HFFc6 (cell line): Measurements from ENCODE around the gene NFIA. TPM values are rescaled to one million over a fixed set of nuclear protein-coding genes. Genes with fewer than 3 reads are reported as not detected.

Experiments used
- DNase-seq: peaks from one replicate; pipeline ENCODE4 v3.0.0-alpha.2; 2018
- H3K27ac Mint-ChIP-seq: 2 replicates; pipeline ENCODE4 v1.8.0; 2020; ENCODE audit warnings: mild to moderate bottlenecking, mixed read lengths
- H3K27me3 Mint-ChIP-seq: 2 replicates; pipeline ENCODE4 v1.8.0; 2021; ENCODE audit warnings: mild to moderate bottlenecking, moderate library complexity, mixed read lengths; ENCODE audit not compliant: insufficient read depth
- H3K36me3 Mint-ChIP-seq: 2 replicates; pipeline ENCODE4 v1.8.0; 2021; ENCODE audit warnings: low read depth, mixed read lengths
- H3K4me1 Mint-ChIP-seq: 2 replicates; pipeline ENCODE4 v1.8.0; 2020; ENCODE audit warnings: low read depth, mixed read lengths
- H3K4me3 Mint-ChIP-seq: 2 replicates; pipeline ENCODE4 v1.8.0; 2020; ENCODE audit warnings: mild to moderate bottlenecking, moderate library complexity, mixed read lengths
- H3K9me3 Mint-ChIP-seq: 2 replicates; pipeline ENCODE4 v1.8.0; 2020; ENCODE audit warnings: mild to moderate bottlenecking, mixed read lengths
- total RNA-seq, 6 experiments: library from RNA; stranded (reverse); fragmentation: NEBNext Ultra II Directional; extraction: Animal tissue kit (Norgen Biotek cat#: 25700); gene quantifications; 2 replicates in 1 of 6; 3 replicates in 5 of 6; pipeline ENCODE4 v1.2.3, GENCODE V29; 2021
- TF ChIP-seq, protein P1 (sequence below): fragments of 200-600 bp; sonication (generic); IDR thresholded peaks from 2 replicates; pipeline ENCODE4 v1.5.0; 2021; ENCODE audit warnings: antibody characterized with exemption, mild to moderate bottlenecking

NFIA gene
- total RNA-seq, 6 experiments from 2014 or later = 8.5 to 11.3 (median 10.4) TPM

DNA sequence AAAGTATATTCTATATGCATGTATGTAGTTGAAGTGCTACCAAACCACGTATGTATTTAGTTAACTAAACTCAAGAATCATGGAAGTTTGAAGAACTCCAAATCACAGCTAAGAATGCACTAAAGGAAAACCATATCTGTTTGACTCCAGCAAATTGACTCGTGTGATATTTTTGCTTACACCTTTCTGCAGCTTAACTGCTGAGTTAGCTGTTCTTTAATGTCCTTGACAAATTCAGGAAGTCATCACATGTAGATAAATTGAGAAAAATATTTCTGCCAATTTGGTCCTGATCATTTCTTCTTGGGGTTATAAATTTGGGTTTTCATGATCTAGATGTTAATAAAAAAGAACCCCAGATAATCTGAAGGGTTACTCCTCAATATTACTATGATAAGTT lies 83.0 kb downstream of the NFIA start:
- TF ChIP-seq, protein P1, sequence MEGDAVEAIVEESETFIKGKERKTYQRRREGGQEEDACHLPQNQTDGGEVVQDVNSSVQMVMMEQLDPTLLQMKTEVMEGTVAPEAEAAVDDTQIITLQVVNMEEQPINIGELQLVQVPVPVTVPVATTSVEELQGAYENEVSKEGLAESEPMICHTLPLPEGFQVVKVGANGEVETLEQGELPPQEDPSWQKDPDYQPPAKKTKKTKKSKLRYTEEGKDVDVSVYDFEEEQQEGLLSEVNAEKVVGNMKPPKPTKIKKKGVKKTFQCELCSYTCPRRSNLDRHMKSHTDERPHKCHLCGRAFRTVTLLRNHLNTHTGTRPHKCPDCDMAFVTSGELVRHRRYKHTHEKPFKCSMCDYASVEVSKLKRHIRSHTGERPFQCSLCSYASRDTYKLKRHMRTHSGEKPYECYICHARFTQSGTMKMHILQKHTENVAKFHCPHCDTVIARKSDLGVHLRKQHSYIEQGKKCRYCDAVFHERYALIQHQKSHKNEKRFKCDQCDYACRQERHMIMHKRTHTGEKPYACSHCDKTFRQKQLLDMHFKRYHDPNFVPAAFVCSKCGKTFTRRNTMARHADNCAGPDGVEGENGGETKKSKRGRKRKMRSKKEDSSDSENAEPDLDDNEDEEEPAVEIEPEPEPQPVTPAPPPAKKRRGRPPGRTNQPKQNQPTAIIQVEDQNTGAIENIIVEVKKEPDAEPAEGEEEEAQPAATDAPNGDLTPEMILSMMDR = no peak
- H3K4me1 Mint-ChIP-seq = peaks cover 49% of the 10 kb centered on the region
- H3K27ac Mint-ChIP-seq = no peak overlapping the region
- no peaks in the 10 kb centered on the region for H3K9me3 Mint-ChIP-seq
- no peaks in the 10 kb centered on the region for H3K27me3 Mint-ChIP-seq
- H3K4me3 Mint-ChIP-seq = no peak overlapping the region
- no peak for DNase-seq
- H3K36me3 Mint-ChIP-seq = no peaks in the 10 kb centered on the region

DNA sequence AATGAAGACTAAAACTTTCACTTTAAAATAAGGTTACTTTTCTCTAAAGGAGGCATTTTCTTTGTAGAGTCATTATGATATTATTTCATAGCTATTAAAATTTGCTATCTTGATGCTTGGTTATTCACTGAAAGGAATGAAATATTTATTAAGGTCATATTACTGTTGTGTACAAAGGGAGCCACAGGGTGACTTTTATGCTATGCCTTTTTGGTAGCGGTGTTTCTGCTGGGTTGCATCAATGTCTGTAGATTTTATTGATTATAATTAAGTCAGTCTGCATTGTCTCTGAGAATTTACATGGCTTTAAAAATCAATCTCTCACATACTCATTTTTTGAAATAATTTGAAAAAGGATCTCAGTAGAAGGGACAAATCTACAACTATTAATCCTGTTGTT lies 84.9 kb downstream of the NFIA start:
- no peak overlapping the region for H3K4me3 Mint-ChIP-seq
- TF ChIP-seq, protein P1 = no peak
- no peaks in the 10 kb centered on the region for H3K36me3 Mint-ChIP-seq
- H3K4me1 Mint-ChIP-seq = peaks cover 57% of the 10 kb centered on the region
- no peak overlapping the region for H3K27ac Mint-ChIP-seq
- H3K9me3 Mint-ChIP-seq = no peaks in the 10 kb centered on the region
- DNase-seq = no peak
- no peaks in the 10 kb centered on the region for H3K27me3 Mint-ChIP-seq

DNA sequence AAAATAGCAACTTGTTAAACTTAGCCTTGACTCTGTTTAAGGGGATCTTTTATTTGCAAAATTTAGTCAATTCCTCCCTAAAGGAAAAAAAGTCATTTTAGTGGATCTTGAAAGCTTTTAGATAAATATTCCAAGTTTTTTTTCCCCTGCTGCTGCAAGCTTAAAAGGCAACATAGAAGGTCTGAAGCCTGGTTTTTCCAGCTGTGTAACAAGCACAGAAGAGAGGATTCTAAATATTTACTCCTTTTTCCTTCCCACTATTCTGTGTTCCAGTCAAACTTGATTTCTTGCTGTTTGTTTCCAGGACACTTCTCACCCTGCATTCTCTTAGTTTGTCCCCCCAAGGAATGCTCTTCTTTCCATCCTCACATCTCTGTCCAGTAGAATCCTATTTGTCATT lies 86.7 kb downstream of the NFIA start:
- TF ChIP-seq, protein P1 = no peak
- Mint-ChIP-seq H3K36me3 (no peaks in the 10 kb centered on the region), H3K27me3 (no peaks in the 10 kb centered on the region), H3K27ac (no peak overlapping the region), H3K9me3 (no peaks in the 10 kb centered on the region), H3K4me3 (no peak overlapping the region), H3K4me1 (peaks cover 44% of the 10 kb centered on the region)
- no peak for DNase-seq

- Mint-ChIP-seq H3K4me3 (no peak overlapping the region), H3K27me3 (no peaks in the 10 kb centered on the region), H3K4me1 (peaks cover 38% of the 10 kb centered on the region), H3K27ac (no peak overlapping the region), H3K36me3 (no peaks in the 10 kb centered on the region), H3K9me3 (no peaks in the 10 kb centered on the region)
- TF ChIP-seq, protein P1 = no peak
- DNase-seq = no peak
Observed at GRCh38 chr1:61169634-61170033, 87.3 kb downstream of the NFIA start.

DNA sequence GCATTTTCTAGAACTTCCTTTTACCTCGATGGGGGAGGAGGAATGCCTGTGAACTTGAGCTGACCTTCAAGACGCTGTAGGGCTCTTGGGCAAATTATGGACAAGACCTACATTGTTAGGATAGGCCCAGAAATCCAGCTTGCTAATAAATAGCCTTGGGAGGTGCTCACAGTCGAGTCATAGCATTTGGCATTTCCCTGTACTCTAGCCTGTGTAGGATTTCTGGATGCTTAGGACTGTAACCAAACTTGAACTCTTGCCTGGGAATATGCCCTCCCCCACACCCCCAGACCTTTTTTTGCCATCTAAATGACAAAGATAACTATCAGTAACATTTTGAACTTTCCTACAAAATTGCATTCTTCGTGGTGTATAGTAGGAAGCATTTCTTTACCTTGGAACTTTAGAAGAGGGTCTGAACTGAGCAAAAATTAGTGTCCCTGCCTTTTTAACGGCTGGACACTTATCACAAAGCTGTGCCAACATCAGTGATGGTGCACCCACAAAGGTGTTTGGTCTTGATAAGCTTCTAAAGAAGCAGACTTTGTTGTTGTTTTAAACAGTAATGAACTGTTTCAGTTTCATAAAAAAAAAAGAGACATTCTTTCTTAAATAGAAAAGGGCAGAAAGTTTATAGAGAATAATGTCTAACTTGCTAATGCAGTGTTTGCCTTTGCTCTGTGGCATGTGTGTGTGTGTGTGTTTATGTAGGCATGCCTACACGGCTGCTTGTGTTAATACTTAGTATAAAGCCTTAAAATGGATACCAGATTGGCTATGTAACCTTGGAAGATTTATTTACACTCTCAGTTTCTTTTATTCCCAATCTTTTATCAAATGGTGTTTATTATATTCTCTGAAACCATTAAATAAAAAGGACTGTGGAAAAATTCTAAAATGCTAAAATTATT lies 88.2 kb downstream of the NFIA start:
- peak; percentile 49 for DNase-seq
- H3K4me3 Mint-ChIP-seq = peak overlapping the region; percentile 44
- H3K4me1 Mint-ChIP-seq = peaks cover 36% of the 10 kb centered on the region
- H3K36me3 Mint-ChIP-seq = no peaks in the 10 kb centered on the region
- TF ChIP-seq, protein P1 = no peak
- peak overlapping the region; percentile 69 for H3K27ac Mint-ChIP-seq
- H3K27me3 Mint-ChIP-seq = no peaks in the 10 kb centered on the region
- no peaks in the 10 kb centered on the region for H3K9me3 Mint-ChIP-seq
